Fibroblast of the aortic adventitia (primary cell): ENCODE measurements around the gene KMT2D. TPM values are rescaled to one million over a fixed set of nuclear protein-coding genes. Genes with fewer than 3 reads are reported as not detected.

Source experiments
- DNase-seq: peaks from one replicate; pipeline ENCODE4 v3.0.0-alpha.2; 2010; ENCODE audit warnings: low read depth
- H3K4me3 ChIP-seq: 2 replicates; pipeline ENCODE4 v1.5.1; 2011; ENCODE audit warnings: low read depth, mild to moderate bottlenecking, control low read depth, low read length, moderate library complexity
- CTCF ChIP-seq: IDR thresholded peaks from 2 replicates; pipeline ENCODE4 v1.5.1; 2011; ENCODE audit warnings: mild to moderate bottlenecking, low read length, control low read depth, inconsistent platforms; ENCODE audit not compliant: insufficient read depth
- total RNA-seq: library from RNA; depleted of rRNA; stranded (reverse); fragments of >200 nt; gene quantifications from 2 replicates; pipeline ENCODE4 v1.2.3, GENCODE V29; 2012; ENCODE audit warnings: low replicate concordance

The KMT2D gene
- total RNA-seq, 1 donor = 23.8 TPM

GRCh38 chr12:49020441-49020840, 40.2 kb downstream of the KMT2D start:
- H3K4me3 ChIP-seq = no peak overlapping the region
- no peak for DNase-seq
- no peak for TF ChIP-seq CTCF

- peak; percentile 35 for DNase-seq
- peak; percentile 49 for TF ChIP-seq CTCF
- no peak overlapping the region for H3K4me3 ChIP-seq
Measured at GRCh38 chr12:49019443-49020324, 40.9 kb downstream of the KMT2D start.

GRCh38 chr12:49019120-49019430, 41.5 kb downstream of the KMT2D start:
- no peak for TF ChIP-seq CTCF
- H3K4me3 ChIP-seq = peak overlapping the region; percentile 74
- no peak for DNase-seq

GRCh38 chr12:49018261-49019119, 42.1 kb downstream of the KMT2D start, which contains the start of gene PRKAG1:
Gene PRKAG1 (minus strand): TSS chr12:49018776. CDS start chr12:49018740, 36 bp downstream.
- DNase-seq = peak; percentile 96
- peak within 1 kb of the TSS; percentile 97 for H3K4me3 ChIP-seq
- peak; percentile 64 for TF ChIP-seq CTCF

- H3K4me3 ChIP-seq = peak overlapping the region; percentile 97
- TF ChIP-seq CTCF = no peak
- DNase-seq = no peak
Measured at GRCh38 chr12:49017891-49018260, 42.7 kb downstream of the KMT2D start.

GRCh38 chr12:49015196-49015595, 45.4 kb downstream of the KMT2D start:
- TF ChIP-seq CTCF = no peak
- no peak for DNase-seq
- no peak overlapping the region for H3K4me3 ChIP-seq
